VCaP (cell line): ENCODE measurements around the gene MAMLD1.

Source experiments
- H3K27ac ChIP-seq: fragments of 450-650 bp; 2 replicates; pipeline ENCODE4 v1.5.1; 2017
- TF ChIP-seq, protein P1 (sequence below): fragments of 450-650 bp; conservative IDR thresholded peaks from 2 replicates; pipeline ENCODE4 v1.5.1; 2017; ENCODE audit warnings: mild to moderate bottlenecking, moderate library complexity

The MAMLD1 gene

GRCh38 chrX:150365051-150365989 is 2.2 kb downstream of the MAMLD1 start:
- H3K27ac ChIP-seq = no peak overlapping the region
- TF ChIP-seq, protein P1, sequence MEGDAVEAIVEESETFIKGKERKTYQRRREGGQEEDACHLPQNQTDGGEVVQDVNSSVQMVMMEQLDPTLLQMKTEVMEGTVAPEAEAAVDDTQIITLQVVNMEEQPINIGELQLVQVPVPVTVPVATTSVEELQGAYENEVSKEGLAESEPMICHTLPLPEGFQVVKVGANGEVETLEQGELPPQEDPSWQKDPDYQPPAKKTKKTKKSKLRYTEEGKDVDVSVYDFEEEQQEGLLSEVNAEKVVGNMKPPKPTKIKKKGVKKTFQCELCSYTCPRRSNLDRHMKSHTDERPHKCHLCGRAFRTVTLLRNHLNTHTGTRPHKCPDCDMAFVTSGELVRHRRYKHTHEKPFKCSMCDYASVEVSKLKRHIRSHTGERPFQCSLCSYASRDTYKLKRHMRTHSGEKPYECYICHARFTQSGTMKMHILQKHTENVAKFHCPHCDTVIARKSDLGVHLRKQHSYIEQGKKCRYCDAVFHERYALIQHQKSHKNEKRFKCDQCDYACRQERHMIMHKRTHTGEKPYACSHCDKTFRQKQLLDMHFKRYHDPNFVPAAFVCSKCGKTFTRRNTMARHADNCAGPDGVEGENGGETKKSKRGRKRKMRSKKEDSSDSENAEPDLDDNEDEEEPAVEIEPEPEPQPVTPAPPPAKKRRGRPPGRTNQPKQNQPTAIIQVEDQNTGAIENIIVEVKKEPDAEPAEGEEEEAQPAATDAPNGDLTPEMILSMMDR = peak; percentile 64

DNA sequence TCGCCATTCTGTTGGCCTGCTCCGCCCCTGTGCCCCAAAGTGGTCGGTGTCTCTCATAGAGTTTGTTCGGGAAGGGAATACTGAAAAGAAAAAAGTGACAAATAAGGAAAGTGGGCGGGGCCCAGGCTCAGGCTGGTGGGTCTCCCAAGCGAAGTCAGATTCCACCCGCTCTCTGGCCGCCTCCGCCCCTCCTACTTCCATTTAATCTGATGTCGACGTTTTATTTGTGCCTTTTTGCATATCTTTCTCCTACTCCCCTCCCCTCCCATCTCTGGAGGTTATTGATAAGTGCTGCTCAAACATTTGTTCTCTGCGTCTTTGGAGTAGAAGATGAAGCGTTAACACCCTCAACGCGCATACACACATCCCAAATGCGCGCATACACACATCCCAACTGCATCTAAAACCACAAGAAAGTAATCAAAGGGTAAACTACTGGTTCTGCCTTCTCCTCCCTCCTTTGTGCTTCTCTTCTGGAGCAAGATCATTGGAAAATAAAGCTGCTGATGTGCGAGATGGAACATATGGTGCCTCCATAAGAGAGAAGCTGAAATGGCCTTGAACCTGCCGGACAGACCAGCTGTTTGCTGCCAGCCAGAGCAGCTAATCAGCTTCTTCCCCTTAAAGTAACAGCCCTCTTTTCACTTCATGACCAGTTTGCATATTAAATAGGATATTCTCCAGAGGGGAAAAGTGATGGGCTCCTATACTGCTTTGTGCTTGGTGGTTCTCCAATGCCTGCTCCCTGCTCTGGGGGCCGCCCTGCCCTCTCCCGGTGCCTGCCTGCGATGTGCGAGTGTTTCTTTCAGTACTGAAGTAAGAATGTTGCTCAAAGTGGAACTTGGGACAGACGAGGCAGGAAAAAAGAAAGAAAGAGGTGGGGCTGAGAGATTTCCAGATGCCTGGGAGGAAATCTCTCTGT is 3.1 kb downstream of the MAMLD1 start:
- TF ChIP-seq, protein P1 = no peak
- H3K27ac ChIP-seq = no peak overlapping the region

DNA sequence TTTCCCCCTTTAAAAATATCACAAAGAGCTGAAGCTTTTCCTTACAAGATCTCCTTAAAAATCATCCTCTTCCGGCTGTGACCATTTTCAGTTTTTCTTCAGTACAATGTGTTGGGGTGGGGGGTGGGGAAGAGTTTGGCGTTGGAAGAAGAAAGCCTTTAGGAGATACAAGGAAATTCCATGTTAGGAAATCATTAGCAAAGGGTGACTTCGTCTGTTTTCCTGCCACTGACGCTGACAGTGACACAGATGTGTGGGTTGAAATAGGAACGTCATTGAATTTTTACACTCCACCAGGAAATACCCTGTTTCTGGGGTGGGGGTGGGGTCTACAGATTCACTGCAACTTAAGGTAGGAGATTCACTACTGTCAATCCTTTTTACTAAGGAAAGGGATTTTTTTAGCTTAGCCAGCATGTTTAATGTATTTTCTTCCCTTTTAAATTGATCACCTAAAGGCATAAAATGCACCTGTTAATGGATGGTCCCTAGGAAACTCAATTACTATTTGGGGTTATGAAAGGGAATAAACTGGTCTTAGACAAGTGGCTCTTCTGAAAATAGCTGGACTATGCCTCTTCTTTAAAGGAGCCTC is 3.9 kb downstream of the MAMLD1 start:
- H3K27ac ChIP-seq = no peak overlapping the region
- TF ChIP-seq, protein P1 = no peak

DNA sequence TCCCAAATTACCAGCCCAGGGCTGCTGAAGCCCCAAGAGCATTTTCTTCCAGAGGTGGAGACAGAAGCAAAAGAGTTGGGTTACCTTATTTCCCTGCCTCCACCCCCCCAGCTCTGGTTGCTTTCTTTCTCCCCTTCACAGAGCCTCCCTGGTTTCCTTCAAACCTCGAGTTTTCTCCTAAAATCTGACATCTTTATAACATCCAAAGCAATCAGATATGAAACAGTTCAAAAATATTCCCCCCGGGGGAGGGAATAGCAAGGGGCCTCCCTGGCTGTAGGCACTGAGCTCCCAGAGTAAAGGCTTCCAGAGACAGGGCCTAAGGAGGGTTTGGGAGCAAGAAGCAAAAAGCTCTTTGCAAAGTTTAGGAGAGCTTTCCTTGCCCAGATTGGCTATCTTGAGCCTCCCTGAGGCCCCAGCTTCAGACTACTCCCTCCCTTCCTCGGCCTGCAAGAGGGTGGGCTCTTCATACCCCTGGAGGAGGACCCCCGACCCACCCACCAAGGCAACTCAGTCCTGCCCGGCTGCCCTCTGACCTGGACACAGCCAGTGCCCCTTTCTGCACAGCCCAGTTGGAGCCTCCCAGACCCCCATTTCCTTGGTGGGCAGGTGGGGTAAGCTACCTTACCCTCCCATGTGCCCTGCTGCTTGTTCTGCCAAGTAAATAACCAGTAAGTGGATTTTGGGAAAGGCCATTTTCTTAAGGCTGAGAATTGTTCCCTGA is 7.6 kb downstream of the MAMLD1 start:
- TF ChIP-seq, protein P1 = no peak
- H3K27ac ChIP-seq = no peak overlapping the region

DNA sequence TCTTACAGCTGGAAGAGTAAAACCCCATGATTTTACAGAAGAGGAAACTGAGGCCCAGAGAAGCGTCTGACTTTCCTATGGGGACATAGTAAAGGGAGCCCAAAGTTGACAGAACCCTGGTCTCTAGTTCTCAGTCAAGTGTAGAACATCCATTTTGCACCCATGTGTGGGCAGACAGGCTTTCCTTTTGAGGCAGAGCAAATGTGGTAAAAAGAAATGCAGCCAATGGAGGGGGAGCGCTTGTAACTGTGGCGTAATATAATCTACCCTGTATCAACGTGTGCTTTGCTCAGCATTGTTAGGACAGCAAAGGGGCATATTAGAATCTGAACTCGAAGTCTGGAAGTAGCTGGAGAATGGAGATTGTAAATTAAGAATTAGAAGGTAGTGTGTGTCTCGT is 8.8 kb downstream of the MAMLD1 start:
- TF ChIP-seq, protein P1 = no peak

DNA sequence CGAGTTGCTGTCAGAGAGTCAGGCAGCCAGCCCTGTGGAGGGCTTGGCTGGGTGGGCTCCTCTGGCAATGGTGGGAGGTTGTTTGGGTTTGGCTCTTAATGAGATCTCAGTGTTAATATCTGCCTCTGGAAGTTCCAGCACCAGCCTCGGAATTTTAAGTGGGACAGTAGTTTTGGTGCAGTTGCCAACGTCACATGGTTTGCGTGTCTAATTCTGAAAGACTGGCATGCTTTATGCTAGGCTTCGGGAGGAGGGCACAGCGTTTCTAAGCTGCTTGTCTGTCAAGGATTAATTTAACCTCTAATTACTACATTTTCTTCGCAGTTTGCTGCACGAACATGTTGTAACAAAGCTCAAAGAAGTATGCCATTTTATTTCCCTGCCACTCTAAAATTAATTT is 9.2 kb downstream of the MAMLD1 start:
- TF ChIP-seq, protein P1 = no peak
- H3K27ac ChIP-seq = no peak overlapping the region

More for the DNA sequence above, 8.8 kb downstream of the MAMLD1 start:
- no peak overlapping the region for H3K27ac ChIP-seq
